PC-3 (cell line): ENCODE measurements around the gene OLR1.

Source experiments
- EZH2 ChIP-seq: fragments of 300-600 bp; sonication (generic); IDR thresholded peaks from one replicate; pipeline ENCODE4 v1.6.1; 2017; ENCODE audit warnings: antibody characterized with exemption, mild to moderate bottlenecking, low read length; ENCODE audit not compliant: unreplicated experiment
- TF ChIP-seq, protein P1 (sequence below): fragments of 300-600 bp; sonication (generic); conservative IDR thresholded peaks from 2 replicates; pipeline ENCODE4 v1.5.1; 2017; ENCODE audit warnings: antibody characterized with exemption, low read depth, mild to moderate bottlenecking, low read length

GRCh38 chr12:10186299-10186698, 14.4 kb upstream of the OLR1 start:
- TF ChIP-seq, protein P1, sequence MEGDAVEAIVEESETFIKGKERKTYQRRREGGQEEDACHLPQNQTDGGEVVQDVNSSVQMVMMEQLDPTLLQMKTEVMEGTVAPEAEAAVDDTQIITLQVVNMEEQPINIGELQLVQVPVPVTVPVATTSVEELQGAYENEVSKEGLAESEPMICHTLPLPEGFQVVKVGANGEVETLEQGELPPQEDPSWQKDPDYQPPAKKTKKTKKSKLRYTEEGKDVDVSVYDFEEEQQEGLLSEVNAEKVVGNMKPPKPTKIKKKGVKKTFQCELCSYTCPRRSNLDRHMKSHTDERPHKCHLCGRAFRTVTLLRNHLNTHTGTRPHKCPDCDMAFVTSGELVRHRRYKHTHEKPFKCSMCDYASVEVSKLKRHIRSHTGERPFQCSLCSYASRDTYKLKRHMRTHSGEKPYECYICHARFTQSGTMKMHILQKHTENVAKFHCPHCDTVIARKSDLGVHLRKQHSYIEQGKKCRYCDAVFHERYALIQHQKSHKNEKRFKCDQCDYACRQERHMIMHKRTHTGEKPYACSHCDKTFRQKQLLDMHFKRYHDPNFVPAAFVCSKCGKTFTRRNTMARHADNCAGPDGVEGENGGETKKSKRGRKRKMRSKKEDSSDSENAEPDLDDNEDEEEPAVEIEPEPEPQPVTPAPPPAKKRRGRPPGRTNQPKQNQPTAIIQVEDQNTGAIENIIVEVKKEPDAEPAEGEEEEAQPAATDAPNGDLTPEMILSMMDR: no peak
- TF ChIP-seq EZH2: no peak
